Activated CD8-positive, alpha-beta memory T cell treated with anti-CD3 and anti-CD28 coated beads, Interleukin-2, amount 50 U/mL, for 4 hours (primary cell): Measurements from ENCODE around the gene SPACA4.

Experiments used
- DNase-seq: peaks from one replicate; pipeline ENCODE4 v3.0.0-alpha.2; 2020

SPACA4 gene

DNA sequence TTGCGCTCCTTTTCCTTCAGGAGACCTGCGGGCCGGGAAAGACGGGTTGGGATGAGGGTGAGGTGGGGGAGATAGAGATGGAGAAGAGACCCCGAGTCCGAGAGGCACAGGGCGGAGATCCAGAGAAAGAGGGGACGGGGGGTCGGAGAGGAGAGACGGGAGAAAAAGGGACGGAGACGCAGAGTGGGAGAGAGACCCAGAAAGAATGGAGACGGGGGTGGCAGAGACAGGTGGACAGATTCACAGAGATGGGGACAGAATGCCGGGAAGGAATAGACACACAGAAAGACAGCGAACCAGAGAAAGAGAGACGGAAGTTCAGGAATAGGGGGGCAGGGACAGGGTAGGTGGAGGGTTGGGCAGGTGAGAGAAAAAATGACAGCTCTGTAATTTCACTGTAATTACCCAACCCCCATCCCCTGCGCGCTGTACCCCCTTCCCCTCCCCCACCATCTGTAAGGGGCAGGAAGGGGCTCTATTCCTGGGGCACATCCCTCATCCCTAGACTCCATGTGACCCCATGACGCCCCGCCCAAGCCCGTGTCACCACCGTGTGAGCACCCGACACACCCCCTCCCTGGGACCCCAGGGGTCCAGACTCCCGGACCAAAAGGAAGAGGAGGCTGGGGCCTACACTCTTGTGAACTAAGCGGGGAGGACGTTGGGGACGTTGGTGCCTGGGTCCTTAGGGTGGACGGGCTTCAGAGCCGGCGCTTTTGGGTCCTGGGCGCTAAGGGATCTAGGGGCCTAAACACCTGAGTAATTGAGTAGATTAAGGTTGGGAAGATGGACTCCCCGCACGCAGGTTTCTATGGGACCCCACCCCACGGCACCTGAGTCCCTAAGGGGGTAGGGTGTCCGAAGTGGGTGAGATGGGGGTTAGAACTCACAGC, 29.7 kb downstream of the SPACA4 start:
- DNase-seq, result peak; percentile 38

GRCh38 chr19:48636859-48637448, 30.4 kb downstream of the SPACA4 start, which contains the start of gene DBP:
DBP (minus strand) TSS chr19:48637379; CDS start chr19:48636994, 385 bp downstream.
- peak; percentile 52 for DNase-seq

GRCh38 chr19:48637449-48637947, 31.0 kb downstream of the SPACA4 start:
- peak; percentile 99 for DNase-seq

- peak; percentile 73 for DNase-seq
These were observed 31.6 kb downstream of the SPACA4 start for GRCh38 chr19:48637948-48638830.

DNA sequence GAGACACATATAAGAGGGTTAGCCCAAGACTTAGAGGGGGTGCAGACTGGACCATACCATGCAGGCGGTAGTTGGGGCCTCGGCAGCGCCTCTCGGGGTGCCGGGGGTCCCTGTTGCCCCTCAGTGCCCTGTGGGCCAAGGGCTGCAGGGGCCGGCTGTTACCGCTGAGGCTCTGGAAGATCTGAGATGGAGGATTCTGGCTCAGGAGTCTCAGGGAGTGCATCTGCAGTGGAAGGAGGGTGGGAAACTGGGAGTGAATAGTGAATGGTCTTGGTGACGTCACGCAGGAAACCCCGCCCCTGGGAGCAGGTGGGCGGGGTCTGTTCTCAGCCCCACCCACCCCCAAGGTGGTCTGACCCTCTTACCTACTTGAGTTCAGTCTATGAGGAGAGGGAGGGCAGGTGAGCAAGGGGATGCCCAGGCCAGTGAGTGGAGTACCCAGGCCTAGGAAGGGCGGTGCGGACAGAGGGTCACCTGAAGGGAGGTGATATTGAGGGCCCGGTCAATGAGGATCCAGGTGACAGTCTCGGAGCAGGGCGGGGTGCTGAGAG, 32.4 kb downstream of the SPACA4 start:
- DNase-seq, result peak; percentile 27

DNA sequence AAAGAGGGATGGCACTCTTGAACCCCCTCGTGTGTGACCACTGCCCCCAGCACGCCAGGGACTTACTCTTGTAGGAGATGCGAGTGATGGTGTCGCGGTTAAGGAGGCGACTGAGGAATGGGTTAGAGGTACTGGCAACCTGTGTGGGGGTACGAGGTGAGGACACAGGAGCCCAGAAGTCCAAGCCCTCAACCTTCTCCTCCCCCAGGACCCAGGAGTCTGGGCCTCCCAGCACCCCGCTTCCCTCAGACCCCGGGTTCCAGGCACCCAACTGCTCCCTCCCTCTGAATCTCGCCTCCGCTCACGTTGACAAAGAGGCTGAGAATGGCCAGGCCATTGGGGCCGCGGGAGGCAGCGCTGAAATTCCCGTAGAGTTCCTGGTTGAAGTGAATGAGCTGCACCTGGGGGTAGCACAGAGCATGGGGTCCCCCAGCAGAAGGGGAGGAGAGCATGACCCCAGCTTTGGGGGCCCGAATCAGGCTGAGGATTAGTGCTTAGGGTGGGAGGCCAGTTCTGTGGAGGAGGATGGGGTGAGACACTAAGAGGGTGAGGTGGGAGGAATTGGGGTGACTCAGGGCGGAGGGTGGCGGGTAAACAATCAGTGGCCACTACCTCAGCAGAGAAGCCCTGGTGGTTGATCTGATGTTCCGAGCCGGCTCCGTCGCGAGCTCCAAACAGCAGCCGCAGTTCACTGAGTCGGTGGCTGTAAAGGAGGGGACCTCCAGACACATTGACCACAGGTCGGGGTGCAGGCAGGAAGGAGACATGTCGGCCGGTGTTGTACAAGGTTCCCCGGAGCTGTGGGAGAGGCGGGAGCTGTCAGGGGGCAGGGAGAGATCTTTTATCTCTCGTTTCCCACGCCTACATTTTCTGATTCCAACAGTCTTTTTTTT, 33.2 kb downstream of the SPACA4 start:
- DNase-seq, result peak; percentile 37

DNA sequence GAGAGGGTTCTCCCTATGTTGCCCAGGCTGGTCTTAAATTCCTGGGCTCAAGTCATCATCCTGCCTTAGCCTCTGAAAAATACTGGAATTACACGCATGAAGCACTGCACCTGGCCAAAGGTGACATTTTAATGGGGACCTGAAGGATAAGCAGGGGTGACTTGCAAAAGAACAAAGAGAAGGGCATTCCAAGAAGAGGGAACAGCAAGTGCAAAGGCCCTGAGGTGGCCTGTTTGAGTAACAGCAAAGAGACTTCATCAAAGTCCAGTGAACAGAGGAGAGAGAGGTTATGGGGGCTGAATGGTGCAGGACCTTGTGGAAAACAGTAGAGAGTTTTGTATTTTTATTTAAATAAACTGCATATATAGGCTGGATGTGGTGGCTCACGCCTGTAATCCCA, 35.3 kb downstream of the SPACA4 start:
- no peak for DNase-seq

GRCh38 chr19:48642862-48643261, 36.3 kb downstream of the SPACA4 start:
- DNase-seq, result no peak

GRCh38 chr19:48644355-48644754, 37.8 kb downstream of the SPACA4 start:
- DNase-seq, result no peak

- peak; percentile 75 for DNase-seq
These were observed 38.5 kb downstream of the SPACA4 start for GRCh38 chr19:48644839-48645619.

- no peak for DNase-seq
These were observed 39.1 kb downstream of the SPACA4 start for GRCh38 chr19:48645620-48646000.

GRCh38 chr19:48646001-48646721, 39.6 kb downstream of the SPACA4 start, which contains the start of gene CA11:
CA11 (minus strand) TSS chr19:48646187; CDS start chr19:48645632, 555 bp downstream.
- peak; percentile 92 for DNase-seq

GRCh38 chr19:48646722-48647216, 40.2 kb downstream of the SPACA4 start:
- DNase-seq, result no peak

- no peak for DNase-seq
These were observed 41.6 kb downstream of the SPACA4 start for GRCh38 chr19:48648134-48648533.

- DNase-seq, result no peak
These were observed 44.6 kb downstream of the SPACA4 start for GRCh38 chr19:48650974-48651682.

- no peak for DNase-seq
These were observed 45.1 kb downstream of the SPACA4 start for GRCh38 chr19:48651683-48652048.

DNA sequence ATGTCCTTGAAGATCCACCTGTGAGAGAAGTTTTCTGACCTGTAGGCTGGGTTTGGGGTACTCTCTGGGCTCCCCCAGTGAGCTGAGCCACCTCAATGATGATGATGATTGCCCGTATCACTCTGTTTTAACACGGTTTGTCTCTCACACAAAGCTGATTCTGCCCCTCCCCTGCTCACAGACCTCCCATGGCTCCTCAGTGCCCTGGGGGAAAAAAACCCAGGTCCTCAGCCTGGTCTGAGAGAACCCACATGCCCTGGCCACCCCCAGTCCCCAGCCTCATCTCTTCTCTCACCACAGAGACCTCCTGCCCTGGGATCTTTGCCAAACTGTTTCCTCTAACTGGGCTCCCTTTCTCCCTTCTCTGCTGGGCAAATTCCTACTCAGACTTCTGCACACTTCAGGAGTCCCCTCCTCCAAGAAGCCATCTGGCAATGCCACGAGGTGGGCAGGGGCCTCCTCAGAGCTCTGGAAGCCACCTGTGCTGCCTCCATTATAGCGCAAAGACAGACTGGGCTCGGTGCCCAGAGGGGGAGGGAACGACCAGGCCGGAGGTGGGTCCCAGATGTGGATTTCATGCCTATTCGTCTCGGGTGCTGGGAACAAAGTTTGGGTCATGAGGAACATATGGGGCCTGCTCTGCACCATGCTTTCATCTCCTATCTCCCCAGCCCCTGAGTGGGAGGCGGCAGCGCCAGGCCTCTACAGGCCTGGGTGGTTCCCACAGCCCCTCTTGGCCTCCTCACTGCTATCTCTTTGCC, 47.9 kb downstream of the SPACA4 start:
- no peak for DNase-seq

DNA sequence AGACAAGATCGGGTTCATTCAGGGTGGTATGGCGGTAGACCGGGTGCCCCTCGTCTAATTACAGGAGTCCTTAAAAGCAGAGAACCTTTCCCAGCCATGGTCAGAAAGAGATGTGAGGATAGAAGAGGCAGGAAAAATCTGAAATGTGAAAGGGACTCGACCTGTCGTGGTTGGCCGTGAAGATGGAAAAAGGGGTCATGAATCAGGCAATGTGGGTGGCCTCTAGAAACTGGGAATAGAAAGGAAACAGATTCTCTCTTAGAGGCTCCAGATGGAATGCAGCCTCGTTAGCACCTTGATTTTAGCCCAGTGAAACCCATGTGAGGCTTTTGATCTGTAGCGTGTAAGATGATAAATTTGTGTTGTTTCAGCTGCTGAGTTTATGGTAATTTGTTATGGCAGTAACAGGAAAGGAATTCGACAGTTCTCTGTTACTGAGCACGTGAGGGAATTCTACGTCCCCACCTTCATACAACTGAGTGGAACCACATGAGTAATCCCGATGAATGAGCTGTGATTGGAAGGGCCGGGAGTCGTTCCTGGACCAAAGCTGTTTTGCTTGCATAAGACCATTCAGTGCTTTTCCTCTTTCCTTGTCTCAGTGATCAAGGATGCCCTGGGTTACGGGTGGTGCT, 50.4 kb downstream of the SPACA4 start:
- no peak for DNase-seq
